ENCODE results near the gene SDC3.

GRCh38 chr1:30883389-30884172 lies 25.0 kb downstream of the SDC3 start:
- TF ChIP-seq CTCF (IDR thresholded peaks at IDR 0.05) (no peak), EZH2phosphoT487 (IDR thresholded peaks at IDR 0.05) (no peak)

Data from neural progenitor cell (in vitro differentiated cells).